K562 (cell line): ENCODE results near the gene HMGCL. TPM values are rescaled to one million over a fixed set of nuclear protein-coding genes. Genes with fewer than 3 reads are reported as not detected.

Experiments used
- EZH2 ChIP-seq: IDR thresholded peaks from 2 replicates; pipeline ENCODE4 v1.6.1; 2012; ENCODE audit warnings: low read depth, mild to moderate bottlenecking, inconsistent platforms, low read length, borderline replicate concordance
- FOXM1 ChIP-seq, 2 experiments: fragments of 450-650 bp in 1 of 2; sonication (generic) in 1 of 2; formaldehyde crosslinking in 1 of 2; IDR thresholded peaks; 2 replicates each; pipeline versions ENCODE4 v1.6.1 to v1.9.0; 2017 to 2022; ENCODE audit warnings: low read depth in 2 of 2, mild to moderate bottlenecking in 2 of 2, missing genetic modification reagents in 1 of 2, moderate library complexity in 1 of 2
- GTF2E2 ChIP-seq: fragments of 200-800 bp; sonication (Bioruptor generic); IDR thresholded peaks from 2 replicates; pipeline ENCODE4 v1.6.1; 2016; ENCODE audit warnings: missing genetic modification characterization, missing compliant biosample characterization
- HNRNPL ChIP-seq: fragments of 200-400 bp; formaldehyde crosslinking; IDR thresholded peaks from 2 replicates; pipeline ENCODE4 v1.6.1; 2017; ENCODE audit warnings: low read depth, mild to moderate bottlenecking, low read length
- KHSRP ChIP-seq: fragments of 450-650 bp; IDR thresholded peaks from 2 replicates; pipeline ENCODE4 v1.6.1; 2017
- LARP7 ChIP-seq: fragments of 450-650 bp; IDR thresholded peaks from 2 replicates; pipeline ENCODE4 v1.6.1; 2016
- MAFG ChIP-seq: fragments of 450-650 bp; conservative IDR thresholded peaks from 2 replicates; pipeline ENCODE4 v1.6.1; 2016; ENCODE audit warnings: missing genetic modification characterization, missing compliant biosample characterization
- MAZ ChIP-seq, 2 experiments: fragments of 450-650 bp in 1 of 2; sonication (generic) in 1 of 2; formaldehyde crosslinking; IDR thresholded peaks in 1 of 2; conservative IDR thresholded peaks in 1 of 2; 2 replicates each; pipeline versions ENCODE4 v1.4.0 to v1.5.0; 2020; ENCODE audit warnings: mild to moderate bottlenecking in 1 of 2, missing genetic modification reagents in 1 of 2
- MECOM ChIP-seq: fragments of 250-450 bp; sonication (Bioruptor Pico); IDR thresholded peaks from 2 replicates; pipeline ENCODE4 v1.8.0; 2022; ENCODE audit warnings: inconsistent platforms
- POU5F1 ChIP-seq: fragments of 150-350 bp; IDR thresholded peaks from 2 replicates; pipeline ENCODE4 v1.6.1; 2014; ENCODE audit warnings: borderline replicate concordance, low read length, low read depth, mild to moderate bottlenecking; ENCODE audit not compliant: partially characterized antibody
- RBM15 ChIP-seq: fragments of 200-400 bp; formaldehyde crosslinking; IDR thresholded peaks from 2 replicates; pipeline ENCODE4 v1.6.1; 2018; ENCODE audit warnings: mild to moderate bottlenecking, low read length, moderate library complexity; ENCODE audit not compliant: insufficient read depth
- SMARCB1 ChIP-seq: IDR thresholded peaks from 2 replicates; pipeline ENCODE4 v1.6.1; 2011; ENCODE audit warnings: improper control_type of control experiment, low read depth; ENCODE audit not compliant: insufficient read length
- SUPT5H ChIP-seq: fragments of 450-650 bp; IDR thresholded peaks from 2 replicates; pipeline ENCODE4 v1.6.1; 2016
- TARDBP ChIP-seq: fragments of 450-650 bp; IDR thresholded peaks from 2 replicates; pipeline ENCODE4 v1.6.1; 2016
- TCFL5 ChIP-seq: fragments of 250-450 bp; sonication (Bioruptor Pico); conservative IDR thresholded peaks from 2 replicates; pipeline ENCODE4 v1.6.1; 2021; ENCODE audit warnings: mild to moderate bottlenecking, moderate library complexity, matching md5 sums
- ZNF143 ChIP-seq: sonication (generic); formaldehyde crosslinking; IDR thresholded peaks from 2 replicates; pipeline ENCODE4 v1.9.0; 2022; ENCODE audit warnings: mild to moderate bottlenecking, missing genetic modification reagents
- ZNF184 ChIP-seq: sonication (generic); formaldehyde crosslinking; IDR thresholded peaks from 2 replicates; pipeline ENCODE4 v1.5.0; 2020; ENCODE audit warnings: missing genetic modification reagents
- ZNF76 ChIP-seq: fragments of 250-450 bp; sonication (Bioruptor Pico); IDR thresholded peaks from 2 replicates; pipeline ENCODE4 v1.4.0; 2020; ENCODE audit warnings: mild to moderate bottlenecking, moderate library complexity, borderline replicate concordance
- polyA plus RNA-seq, 8 experiments: library from polyadenylated mRNA; depleted of rRNA in 4 of 8; stranded (reverse) in 5 of 8; unstranded in 3 of 8; fragments of >200 nt; fragmentation: Nextera tagmentation in 2 of 8; fragmentation: Illumina TruSeq in 1 of 8; extraction: Ambion mirVana in 2 of 8; extraction: Trizol in 1 of 8; gene quantifications; 2 replicates each; pipeline versions ENCODE4 v1.2.1 to v1.2.3, GENCODE V29; 2011 to 2014; ENCODE audit warnings: inconsistent platforms in 1 of 8, missing spikeins in 1 of 8
- total RNA-seq, 7 experiments: library from RNA; depleted of rRNA in 6 of 7; stranded (reverse); fragments of >200 nt in 6 of 7; fragmentation: Illumina TruSeq in 2 of 7; extraction: Trizol in 2 of 7; gene quantifications; 2 replicates each; pipeline versions ENCODE4 v1.2.1 to v1.2.3, GENCODE V29; 2011 to 2021; ENCODE audit warnings: low replicate concordance in 1 of 7
- TF ChIP-seq, protein P1 (sequence below): fragments of 250-450 bp; sonication (Bioruptor Pico); IDR thresholded peaks from 2 replicates; pipeline ENCODE4 v1.8.0; 2021; ENCODE audit warnings: moderate library complexity, mild to moderate bottlenecking, inconsistent platforms
- TF ChIP-seq, protein P2 (sequence below): sonication (generic); formaldehyde crosslinking; IDR thresholded peaks from 2 replicates; pipeline ENCODE4 v1.8.0; 2023; ENCODE audit warnings: mild to moderate bottlenecking, missing genetic modification reagents
- TF ChIP-seq, protein P3 (sequence below): fragments of 250-450 bp; sonication (Bioruptor Pico); IDR thresholded peaks from 2 replicates; pipeline ENCODE4 v1.6.1; 2021; ENCODE audit warnings: mild to moderate bottlenecking
- TF ChIP-seq, protein P4 (sequence below): IDR thresholded peaks from 2 replicates; pipeline ENCODE4 v1.6.1; 2014; ENCODE audit warnings: antibody characterized with exemption
- TF ChIP-seq, protein P5 (sequence below): fragments of 450-650 bp; IDR thresholded peaks from 2 replicates; pipeline ENCODE4 v1.6.1; 2016; ENCODE audit warnings: antibody characterized with exemption

HMGCL gene
- total and polyA plus RNA-seq, 9 of the 15 experiments (the other 6 are each of a cell fraction or from before 2014, with no cell fraction given), result 18.0 to 82.2 (median 24.2) TPM

DNA sequence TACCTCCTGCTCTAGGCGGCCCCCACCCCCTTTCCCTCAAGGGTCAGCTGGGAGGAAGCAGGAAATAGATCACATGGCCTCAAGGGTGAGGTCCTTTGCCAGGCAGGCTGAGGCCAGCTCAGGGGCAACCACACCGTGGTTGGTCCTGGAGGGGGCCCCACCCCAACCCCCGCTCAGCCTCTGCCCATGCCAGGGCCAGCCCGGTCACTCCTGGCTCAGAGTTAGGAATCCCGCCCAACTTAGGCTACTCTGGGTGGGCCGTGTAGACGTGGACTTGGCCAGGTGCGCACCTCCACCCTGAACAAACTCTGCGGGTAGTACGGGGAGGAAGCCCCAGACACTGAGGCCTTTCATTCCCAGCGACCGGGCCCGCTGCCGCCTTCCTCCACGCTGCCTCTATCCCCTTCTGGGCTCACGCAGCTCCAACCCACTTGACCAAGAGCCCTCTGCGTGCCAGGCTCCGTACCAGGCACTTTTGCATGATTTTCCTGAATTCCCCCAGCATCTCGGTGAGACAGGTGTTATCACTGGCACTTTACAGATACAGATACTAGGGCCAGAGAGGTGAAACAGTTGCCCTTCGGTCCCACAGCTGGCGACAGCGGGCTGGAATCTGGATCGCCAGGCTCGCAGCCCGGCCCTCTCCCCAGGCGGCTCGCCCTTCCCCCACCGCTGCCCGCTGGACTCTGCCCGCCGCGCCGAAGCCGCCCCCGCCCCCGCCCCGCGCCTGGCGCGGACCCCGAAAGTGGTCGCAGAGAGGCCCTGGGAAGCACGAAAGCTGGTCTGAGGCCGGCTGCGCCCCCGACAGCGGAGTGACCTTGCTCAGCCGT, 25.4 kb downstream of the HMGCL start (continued):
- TF ChIP-seq RBM15, result no peak
- TF ChIP-seq, protein P1, sequence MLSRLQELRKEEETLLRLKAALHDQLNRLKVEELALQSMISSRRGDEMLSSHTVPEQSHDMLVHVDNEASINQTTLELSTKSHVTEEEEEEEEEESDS, result no peak
- no peak for TF ChIP-seq FOXM1 (IDR thresholded peaks at IDR 0.05; ENCODE audit: low read depth)
- TF ChIP-seq FOXM1 (CRISPR knock-in tag; IDR thresholded peaks at IDR 0.05; ENCODE audit: low read depth), result no peak; the same call in 1 of the 2 replicates
- no peak for TF ChIP-seq POU5F1
- no peak for TF ChIP-seq MAFG (tag)
- TF ChIP-seq ZNF143 (CRISPR knock-in tag), result no peak
- TF ChIP-seq MECOM (CRISPR knock-in tag), result no peak
- TF ChIP-seq TCFL5, result no peak
- no peak for TF ChIP-seq TARDBP
- TF ChIP-seq EZH2, result no peak
- no peak for TF ChIP-seq KHSRP
- TF ChIP-seq, protein P2, sequence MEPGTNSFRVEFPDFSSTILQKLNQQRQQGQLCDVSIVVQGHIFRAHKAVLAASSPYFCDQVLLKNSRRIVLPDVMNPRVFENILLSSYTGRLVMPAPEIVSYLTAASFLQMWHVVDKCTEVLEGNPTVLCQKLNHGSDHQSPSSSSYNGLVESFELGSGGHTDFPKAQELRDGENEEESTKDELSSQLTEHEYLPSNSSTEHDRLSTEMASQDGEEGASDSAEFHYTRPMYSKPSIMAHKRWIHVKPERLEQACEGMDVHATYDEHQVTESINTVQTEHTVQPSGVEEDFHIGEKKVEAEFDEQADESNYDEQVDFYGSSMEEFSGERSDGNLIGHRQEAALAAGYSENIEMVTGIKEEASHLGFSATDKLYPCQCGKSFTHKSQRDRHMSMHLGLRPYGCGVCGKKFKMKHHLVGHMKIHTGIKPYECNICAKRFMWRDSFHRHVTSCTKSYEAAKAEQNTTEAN (CRISPR knock-in tag), result no peak
- peak; percentile 73 to 86 for TF ChIP-seq MAZ (CRISPR knock-in tag; conservative IDR thresholded peaks at IDR 0.05 in 1 of 2, IDR thresholded peaks at IDR 0.05 in 1 of 2)
- no peak for TF ChIP-seq SMARCB1
- TF ChIP-seq, protein P3, sequence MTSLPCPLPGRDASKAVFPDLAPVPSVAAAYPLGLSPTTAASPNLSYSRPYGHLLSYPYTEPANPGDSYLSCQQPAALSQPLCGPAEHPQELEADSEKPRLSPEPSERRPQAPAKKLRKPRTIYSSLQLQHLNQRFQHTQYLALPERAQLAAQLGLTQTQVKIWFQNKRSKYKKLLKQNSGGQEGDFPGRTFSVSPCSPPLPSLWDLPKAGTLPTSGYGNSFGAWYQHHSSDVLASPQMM (CRISPR knock-in tag), result no peak
- no peak for TF ChIP-seq HNRNPL
- TF ChIP-seq, protein P4, sequence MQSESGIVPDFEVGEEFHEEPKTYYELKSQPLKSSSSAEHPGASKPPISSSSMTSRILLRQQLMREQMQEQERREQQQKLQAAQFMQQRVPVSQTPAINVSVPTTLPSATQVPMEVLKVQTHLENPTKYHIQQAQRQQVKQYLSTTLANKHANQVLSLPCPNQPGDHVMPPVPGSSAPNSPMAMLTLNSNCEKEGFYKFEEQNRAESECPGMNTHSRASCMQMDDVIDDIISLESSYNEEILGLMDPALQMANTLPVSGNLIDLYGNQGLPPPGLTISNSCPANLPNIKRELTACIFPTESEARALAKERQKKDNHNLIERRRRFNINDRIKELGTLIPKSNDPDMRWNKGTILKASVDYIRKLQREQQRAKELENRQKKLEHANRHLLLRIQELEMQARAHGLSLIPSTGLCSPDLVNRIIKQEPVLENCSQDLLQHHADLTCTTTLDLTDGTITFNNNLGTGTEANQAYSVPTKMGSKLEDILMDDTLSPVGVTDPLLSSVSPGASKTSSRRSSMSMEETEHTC, result peak; percentile 55; the same call in 1 of the 2 replicates
- peak; percentile 61; the same call in 1 of the 2 replicates for TF ChIP-seq GTF2E2
- TF ChIP-seq ZNF76 (CRISPR knock-in tag), result no peak
- TF ChIP-seq, protein P5, sequence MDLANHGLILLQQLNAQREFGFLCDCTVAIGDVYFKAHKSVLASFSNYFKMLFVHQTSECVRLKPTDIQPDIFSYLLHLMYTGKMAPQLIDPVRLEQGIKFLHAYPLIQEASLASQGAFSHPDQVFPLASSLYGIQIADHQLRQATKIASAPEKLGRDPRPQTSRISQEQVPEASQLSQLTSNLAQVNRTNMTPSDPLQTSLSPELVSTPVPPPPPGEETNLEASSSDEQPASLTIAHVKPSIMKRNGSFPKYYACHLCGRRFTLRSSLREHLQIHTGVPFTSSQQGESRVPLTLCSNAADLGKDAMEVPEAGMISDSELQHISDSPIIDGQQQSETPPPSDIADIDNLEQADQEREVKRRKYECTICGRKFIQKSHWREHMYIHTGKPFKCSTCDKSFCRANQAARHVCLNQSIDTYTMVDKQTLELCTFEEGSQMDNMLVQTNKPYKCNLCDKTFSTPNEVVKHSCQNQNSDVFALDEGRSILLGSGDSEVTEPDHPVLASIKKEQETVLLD, result no peak
- no peak for TF ChIP-seq LARP7
- peak; percentile 80 for TF ChIP-seq SUPT5H
- no peak for TF ChIP-seq ZNF184
